WI38 (cell line): ENCODE data around the gene UBR3.
A peak's percentile ranks its signal among the peaks of the same experiment; 100 is the strongest.

ENCODE experiments used
- H3K4me3 ChIP-seq: 2 replicates; pipeline ENCODE4 v1.5.1; 2011; ENCODE audit warnings: low read depth, mild to moderate bottlenecking, control low read depth, low read length
- TF ChIP-seq, protein P1 (sequence below): IDR thresholded peaks from 2 replicates; pipeline ENCODE4 v1.5.1; 2012; ENCODE audit warnings: low read depth, mild to moderate bottlenecking, control low read depth, low read length

UBR3 gene, protein sequence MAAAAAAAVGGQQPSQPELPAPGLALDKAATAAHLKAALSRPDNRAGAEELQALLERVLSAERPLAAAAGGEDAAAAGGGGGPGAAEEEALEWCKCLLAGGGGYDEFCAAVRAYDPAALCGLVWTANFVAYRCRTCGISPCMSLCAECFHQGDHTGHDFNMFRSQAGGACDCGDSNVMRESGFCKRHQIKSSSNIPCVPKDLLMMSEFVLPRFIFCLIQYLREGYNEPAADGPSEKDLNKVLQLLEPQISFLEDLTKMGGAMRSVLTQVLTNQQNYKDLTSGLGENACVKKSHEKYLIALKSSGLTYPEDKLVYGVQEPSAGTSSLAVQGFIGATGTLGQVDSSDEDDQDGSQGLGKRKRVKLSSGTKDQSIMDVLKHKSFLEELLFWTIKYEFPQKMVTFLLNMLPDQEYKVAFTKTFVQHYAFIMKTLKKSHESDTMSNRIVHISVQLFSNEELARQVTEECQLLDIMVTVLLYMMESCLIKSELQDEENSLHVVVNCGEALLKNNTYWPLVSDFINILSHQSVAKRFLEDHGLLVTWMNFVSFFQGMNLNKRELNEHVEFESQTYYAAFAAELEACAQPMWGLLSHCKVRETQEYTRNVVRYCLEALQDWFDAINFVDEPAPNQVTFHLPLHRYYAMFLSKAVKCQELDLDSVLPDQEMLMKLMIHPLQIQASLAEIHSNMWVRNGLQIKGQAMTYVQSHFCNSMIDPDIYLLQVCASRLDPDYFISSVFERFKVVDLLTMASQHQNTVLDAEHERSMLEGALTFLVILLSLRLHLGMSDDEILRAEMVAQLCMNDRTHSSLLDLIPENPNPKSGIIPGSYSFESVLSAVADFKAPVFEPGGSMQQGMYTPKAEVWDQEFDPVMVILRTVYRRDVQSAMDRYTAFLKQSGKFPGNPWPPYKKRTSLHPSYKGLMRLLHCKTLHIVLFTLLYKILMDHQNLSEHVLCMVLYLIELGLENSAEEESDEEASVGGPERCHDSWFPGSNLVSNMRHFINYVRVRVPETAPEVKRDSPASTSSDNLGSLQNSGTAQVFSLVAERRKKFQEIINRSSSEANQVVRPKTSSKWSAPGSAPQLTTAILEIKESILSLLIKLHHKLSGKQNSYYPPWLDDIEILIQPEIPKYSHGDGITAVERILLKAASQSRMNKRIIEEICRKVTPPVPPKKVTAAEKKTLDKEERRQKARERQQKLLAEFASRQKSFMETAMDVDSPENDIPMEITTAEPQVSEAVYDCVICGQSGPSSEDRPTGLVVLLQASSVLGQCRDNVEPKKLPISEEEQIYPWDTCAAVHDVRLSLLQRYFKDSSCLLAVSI (N-terminal part only)

DNA sequence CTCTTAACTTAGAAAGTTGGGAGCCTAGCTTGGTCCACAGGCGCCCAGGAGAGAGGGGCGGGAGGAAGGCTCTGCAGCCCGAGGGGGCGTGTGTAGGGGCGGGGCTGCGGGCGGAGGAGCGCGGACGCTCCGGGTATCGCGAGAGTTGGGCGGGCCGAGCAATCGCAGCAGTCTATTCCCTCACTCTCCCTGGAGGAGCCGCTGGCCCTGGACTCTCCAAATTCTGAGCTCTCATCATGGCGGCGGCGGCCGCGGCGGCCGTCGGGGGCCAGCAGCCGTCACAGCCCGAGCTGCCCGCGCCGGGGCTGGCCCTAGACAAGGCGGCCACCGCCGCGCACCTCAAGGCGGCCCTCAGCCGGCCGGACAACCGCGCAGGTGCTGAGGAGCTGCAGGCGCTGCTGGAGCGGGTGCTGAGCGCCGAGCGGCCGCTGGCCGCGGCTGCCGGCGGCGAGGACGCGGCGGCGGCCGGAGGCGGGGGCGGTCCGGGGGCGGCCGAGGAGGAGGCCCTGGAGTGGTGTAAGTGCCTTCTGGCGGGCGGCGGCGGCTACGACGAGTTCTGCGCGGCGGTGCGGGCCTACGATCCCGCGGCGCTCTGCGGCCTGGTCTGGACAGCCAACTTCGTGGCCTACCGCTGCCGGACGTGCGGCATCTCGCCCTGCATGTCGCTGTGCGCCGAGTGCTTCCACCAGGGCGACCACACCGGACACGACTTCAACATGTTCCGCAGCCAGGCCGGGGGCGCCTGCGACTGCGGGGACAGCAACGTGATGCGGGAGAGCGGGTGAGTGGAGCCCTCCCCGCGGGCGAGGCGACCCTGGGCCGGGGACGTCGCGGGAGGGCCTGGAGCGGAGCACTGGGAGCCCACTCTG is at the start of gene UBR3:
TSS of gene UBR3 (plus strand) at position 183 of the 869 bp plus-strand sequence. CDS start at position 237, 54 bp downstream.
- peak within 1 kb of the TSS; percentile 81 for H3K4me3 ChIP-seq
- TF ChIP-seq, protein P1, sequence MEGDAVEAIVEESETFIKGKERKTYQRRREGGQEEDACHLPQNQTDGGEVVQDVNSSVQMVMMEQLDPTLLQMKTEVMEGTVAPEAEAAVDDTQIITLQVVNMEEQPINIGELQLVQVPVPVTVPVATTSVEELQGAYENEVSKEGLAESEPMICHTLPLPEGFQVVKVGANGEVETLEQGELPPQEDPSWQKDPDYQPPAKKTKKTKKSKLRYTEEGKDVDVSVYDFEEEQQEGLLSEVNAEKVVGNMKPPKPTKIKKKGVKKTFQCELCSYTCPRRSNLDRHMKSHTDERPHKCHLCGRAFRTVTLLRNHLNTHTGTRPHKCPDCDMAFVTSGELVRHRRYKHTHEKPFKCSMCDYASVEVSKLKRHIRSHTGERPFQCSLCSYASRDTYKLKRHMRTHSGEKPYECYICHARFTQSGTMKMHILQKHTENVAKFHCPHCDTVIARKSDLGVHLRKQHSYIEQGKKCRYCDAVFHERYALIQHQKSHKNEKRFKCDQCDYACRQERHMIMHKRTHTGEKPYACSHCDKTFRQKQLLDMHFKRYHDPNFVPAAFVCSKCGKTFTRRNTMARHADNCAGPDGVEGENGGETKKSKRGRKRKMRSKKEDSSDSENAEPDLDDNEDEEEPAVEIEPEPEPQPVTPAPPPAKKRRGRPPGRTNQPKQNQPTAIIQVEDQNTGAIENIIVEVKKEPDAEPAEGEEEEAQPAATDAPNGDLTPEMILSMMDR: no peak

GRCh38 chr2:169778446-169778845 is 48.8 kb upstream of the UBR3 start:
- no peak overlapping the region for H3K4me3 ChIP-seq
- TF ChIP-seq, protein P1: no peak

DNA sequence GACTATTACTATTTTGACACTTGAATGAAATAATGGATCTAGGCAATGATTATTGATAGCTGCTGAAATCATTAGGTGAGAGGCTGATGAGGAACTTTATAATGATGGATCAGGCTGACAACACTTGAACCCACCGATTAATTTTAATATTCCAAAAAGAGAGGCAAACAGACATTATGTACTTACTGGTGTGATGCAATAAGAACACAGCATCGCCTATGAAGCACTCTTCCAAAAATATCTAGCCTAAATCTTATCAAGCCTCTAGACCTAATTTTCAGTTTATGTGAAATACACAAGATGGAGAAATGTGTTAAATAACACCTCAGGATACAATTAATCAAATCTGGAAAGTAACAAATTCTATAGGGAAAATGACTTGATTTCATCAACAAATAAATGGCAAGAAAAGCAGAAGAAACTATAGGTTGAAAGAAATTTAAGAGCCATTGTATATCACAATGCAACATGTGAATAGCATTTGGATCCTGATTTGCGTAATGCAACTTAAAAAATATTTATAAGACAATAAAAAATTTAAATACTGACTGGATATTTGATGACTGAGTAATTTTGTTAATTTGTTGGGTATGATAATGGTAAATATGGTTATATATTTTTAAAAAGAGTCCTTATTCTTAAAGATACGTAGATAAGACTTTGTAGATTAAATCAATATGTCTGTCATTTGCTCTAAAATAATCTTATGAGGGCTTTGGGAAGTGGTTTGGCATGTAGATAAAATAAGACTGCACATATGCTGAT is 45.8 kb upstream of the UBR3 start:
- TF ChIP-seq, protein P1: no peak
- no peak overlapping the region for H3K4me3 ChIP-seq

GRCh38 chr2:169782513-169782912 is 44.7 kb upstream of the UBR3 start:
- TF ChIP-seq, protein P1: no peak

DNA sequence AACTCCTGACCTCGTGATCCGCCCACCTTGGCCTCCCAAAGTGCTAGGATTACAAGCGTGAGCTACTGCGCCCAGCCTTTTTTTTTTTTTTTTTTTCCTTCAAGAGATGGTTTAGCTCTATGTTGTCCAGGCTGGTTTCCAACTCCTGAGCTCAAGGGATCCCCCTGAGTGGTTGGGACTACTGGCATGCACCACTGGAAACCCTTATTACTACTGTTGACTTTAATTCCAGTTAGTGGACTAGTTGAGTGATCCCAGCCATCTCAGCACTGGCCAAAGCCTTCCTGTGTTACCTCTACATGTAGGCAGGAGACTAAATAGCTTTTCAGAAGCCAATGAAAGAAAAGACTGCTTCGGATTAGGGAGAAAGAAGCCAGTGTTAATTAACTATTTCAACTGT is 36.7 kb upstream of the UBR3 start:
- TF ChIP-seq, protein P1: no peak
- no peak overlapping the region for H3K4me3 ChIP-seq

More at GRCh38 chr2:169782513-169782912, 44.7 kb upstream of the UBR3 start:
- H3K4me3 ChIP-seq: no peak overlapping the region
